ENCODE data around the gene MED13L.
"Not testable (repeated sequence)": the region's sequence is repeated elsewhere in the genome, so short reads cannot be mapped to it uniquely, and the experiment has no call there.

MED13L gene

GRCh38 chr12:116131987-116132386 is 145.5 kb downstream of the MED13L start:
- DNase-seq (ENCODE audit: low read depth in 3 of 3): not testable (repeated sequence)

- DNase-seq (ENCODE audit: low read depth in 3 of 3): no peak
Measured at GRCh38 chr12:116131176-116131575, 146.3 kb downstream of the MED13L start.

GRCh38 chr12:116130431-116130830 is 147.1 kb downstream of the MED13L start:
- DNase-seq (ENCODE audit: low read depth in 3 of 3): no peak

GRCh38 chr12:116128779-116129178 is 148.7 kb downstream of the MED13L start:
- DNase-seq (ENCODE audit: low read depth in 3 of 3): no peak

GRCh38 chr12:116127859-116128258 is 149.6 kb downstream of the MED13L start:
- no peak for DNase-seq (ENCODE audit: low read depth in 3 of 3)

GRCh38 chr12:116126610-116127009 is 150.9 kb downstream of the MED13L start:
- DNase-seq (ENCODE audit: low read depth in 3 of 3): no peak

- DNase-seq (ENCODE audit: low read depth in 3 of 3): no peak
Measured at GRCh38 chr12:116125956-116126566, 151.4 kb downstream of the MED13L start.

GRCh38 chr12:116125084-116125483 is 152.4 kb downstream of the MED13L start:
- DNase-seq (ENCODE audit: low read depth in 3 of 3): no peak

GRCh38 chr12:116123451-116124258 is 153.8 kb downstream of the MED13L start:
- peak in 2 of 3 donors; percentile 15 to 23 for DNase-seq (ENCODE audit: low read depth in 3 of 3)

GRCh38 chr12:116122628-116123027 is 154.9 kb downstream of the MED13L start:
- no peak for DNase-seq (ENCODE audit: low read depth in 3 of 3)

- no peak for DNase-seq (ENCODE audit: low read depth in 3 of 3)
Measured at GRCh38 chr12:116121453-116121871, 156.0 kb downstream of the MED13L start.

GRCh38 chr12:116116650-116117424 is 160.7 kb downstream of the MED13L start:
- DNase-seq (ENCODE audit: low read depth in 3 of 3): no peak

GRCh38 chr12:116113398-116114130 is 163.9 kb downstream of the MED13L start:
- DNase-seq (ENCODE audit: low read depth in 3 of 3): no peak

GRCh38 chr12:116106870-116107269 is 170.6 kb downstream of the MED13L start:
- DNase-seq (ENCODE audit: low read depth in 3 of 3): no peak

- no peak for DNase-seq (ENCODE audit: low read depth in 3 of 3)
Measured at GRCh38 chr12:116104167-116104767, 173.2 kb downstream of the MED13L start.

- DNase-seq (ENCODE audit: low read depth in 3 of 3): no peak
Measured at GRCh38 chr12:116101991-116102390, 175.5 kb downstream of the MED13L start.

- no peak for DNase-seq (ENCODE audit: low read depth in 3 of 3)
Measured at GRCh38 chr12:116099652-116100432, 177.7 kb downstream of the MED13L start.

GRCh38 chr12:116096874-116097273 is 180.6 kb downstream of the MED13L start:
- no peak for DNase-seq (ENCODE audit: low read depth in 3 of 3)

- no peak for DNase-seq (ENCODE audit: low read depth in 3 of 3)
Measured at GRCh38 chr12:116094475-116094874, 183.0 kb downstream of the MED13L start.

GRCh38 chr12:116093915-116094314 is 183.6 kb downstream of the MED13L start:
- no peak for DNase-seq (ENCODE audit: low read depth in 3 of 3)

- DNase-seq (ENCODE audit: low read depth in 3 of 3): no peak
Measured at GRCh38 chr12:116092776-116093175, 184.7 kb downstream of the MED13L start.
